ENCODE data around the gene DYRK4. TPM values are rescaled to one million over a fixed set of nuclear protein-coding genes. Genes with fewer than 3 reads are reported as not detected.

DYRK4 gene
- total and polyA plus RNA-seq, 2 of the 4 experiments (the other 2 are of a cell fraction): 44.6 to 71.6 TPM

DNA sequence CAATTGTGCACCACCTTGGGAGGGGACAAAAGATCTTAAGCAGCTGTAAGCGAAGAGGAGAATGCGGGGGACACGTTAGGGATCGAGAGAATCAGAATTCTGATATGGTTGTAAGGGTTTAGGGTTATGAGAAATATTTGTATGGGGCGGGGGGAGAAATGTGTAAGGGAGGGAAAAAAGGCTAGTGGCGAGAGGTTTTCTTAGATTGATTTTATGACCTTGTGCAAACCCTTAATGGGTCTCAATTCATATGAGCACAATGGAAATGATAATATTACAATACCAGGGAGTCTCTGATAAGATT is 87.3 kb downstream of the DYRK4 start:
- intact Hi-C loops (cut with micrococcal nuclease) (loop anchor here (2.0 to 5.0 kb wide), 2 partner anchors 45 to 112 kb away; partner anchors contain the start of gene RAD51AP1), dilution Hi-C loops (cut with HindIII; ENCODE audit: low sequenced_read_pairs, unreplicated experiment) (no loop called here), in situ Hi-C loops (cut with MboI; ENCODE audit: low sequenced_read_pairs) (no loop called here)
- peak overlapping the region; percentile 56 for H2AK9ac ChIP-seq (replicated peaks; ENCODE audit: low read depth, low read length, poor library complexity)
- H3K27ac ChIP-seq (ENCODE audit: insufficient read depth, low read length): peak overlapping the region; percentile 91
- CTCF ChIA-PET: no interaction called here
- WGBS, 2 experiments (ENCODE audit: extremely low coverage in 2 of 2, insufficient read length in 1 of 2): 0 to 100% methylated on average over 2 to 5 of the region's 6 CpGs
- H4K91ac ChIP-seq (ENCODE audit: insufficient read depth, low read depth, low read length): peak overlapping the region; percentile 78
- no peaks in the 10 kb centered on the region; the same call in 1 of the 2 replicates for H4K20me1 ChIP-seq (ENCODE audit: insufficient read depth, low read length)
- peak overlapping the region; percentile 98 for H3K56ac ChIP-seq (ENCODE audit: extremely low read depth, insufficient read depth, low read length)
- TF ChIP-seq RCOR1 (IDR thresholded peaks at IDR 0.05; ENCODE audit: insufficient replicate concordance, low read length) (no peak), FOS (IDR thresholded peaks at IDR 0.05; ENCODE audit: low read depth, low read length) (no peak), RAD21 (IDR thresholded peaks at IDR 0.05; ENCODE audit: low read length) (no peak), POLR2A (IDR thresholded peaks at IDR 0.05; ENCODE audit: low read depth, low read length) (no peak), NFE2L2 (IDR thresholded peaks at IDR 0.05; ENCODE audit: low read depth, low read length) (no peak), USF2 (IDR thresholded peaks at IDR 0.05; ENCODE audit: low read depth, low read length) (no peak), CTCF (conservative IDR thresholded peaks at IDR 0.05; ENCODE audit: low read depth, low read length) (no peak), CHD1 (IDR thresholded peaks at IDR 0.05; ENCODE audit: low read depth, low read length) (no peak), MAFK (IDR thresholded peaks at IDR 0.05; ENCODE audit: low read depth, low read length) (no peak), SMC3 (IDR thresholded peaks at IDR 0.05; ENCODE audit: low read depth, low read length) (no peak), MAZ (IDR thresholded peaks at IDR 0.05; ENCODE audit: borderline replicate concordance, low read depth, low read length) (no peak), CEBPB (IDR thresholded peaks at IDR 0.05; ENCODE audit: low read depth, low read length) (no peak), MXI1 (IDR thresholded peaks at IDR 0.05; ENCODE audit: borderline replicate concordance, low read depth, low read length) (no peak), RFX5 (IDR thresholded peaks at IDR 0.05; ENCODE audit: low read depth, low read length) (no peak), BHLHE40 (IDR thresholded peaks at IDR 0.05; ENCODE audit: low read depth, low read length) (no peak)
- TF ChIP-seq, protein P1, sequence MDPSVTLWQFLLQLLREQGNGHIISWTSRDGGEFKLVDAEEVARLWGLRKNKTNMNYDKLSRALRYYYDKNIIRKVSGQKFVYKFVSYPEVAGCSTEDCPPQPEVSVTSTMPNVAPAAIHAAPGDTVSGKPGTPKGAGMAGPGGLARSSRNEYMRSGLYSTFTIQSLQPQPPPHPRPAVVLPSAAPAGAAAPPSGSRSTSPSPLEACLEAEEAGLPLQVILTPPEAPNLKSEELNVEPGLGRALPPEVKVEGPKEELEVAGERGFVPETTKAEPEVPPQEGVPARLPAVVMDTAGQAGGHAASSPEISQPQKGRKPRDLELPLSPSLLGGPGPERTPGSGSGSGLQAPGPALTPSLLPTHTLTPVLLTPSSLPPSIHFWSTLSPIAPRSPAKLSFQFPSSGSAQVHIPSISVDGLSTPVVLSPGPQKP (IDR thresholded peaks at IDR 0.05; ENCODE audit: borderline replicate concordance, low read depth, low read length): no peak
- H3K23ac ChIP-seq (ENCODE audit: low read depth, low read length): peak overlapping the region; percentile 94
- no peaks in the 10 kb centered on the region; the same call in 1 of the 2 replicates for H3K9me1 ChIP-seq (ENCODE audit: insufficient read depth, low read length)
- peak overlapping the region; percentile 95 for H2AFZ ChIP-seq (replicated peaks; ENCODE audit: low read length, poor library complexity)
- peak overlapping the region; percentile 91 for H4K5ac ChIP-seq (ENCODE audit: low read depth, low read length)
- peak overlapping the region; percentile 63; the same call in 1 of the 2 replicates for H3K18ac ChIP-seq (ENCODE audit: low read depth, low read length)
- ATAC-seq (ENCODE audit: low read depth): no peak
- no peak overlapping the region for H2BK15ac ChIP-seq (ENCODE audit: low read depth, low read length)
- H3K14ac ChIP-seq (replicated peaks; ENCODE audit: low read depth, low read length): peak overlapping the region; percentile 94
- H3K9ac ChIP-seq (ENCODE audit: low read depth, low read length): peak overlapping the region; percentile 98
- H3K4ac ChIP-seq (ENCODE audit: low read depth, low read length): peak overlapping the region; percentile 86
- no peaks in the 10 kb centered on the region for H3K9me3 ChIP-seq (ENCODE audit: control insufficient read depth, insufficient read depth, low read length)
- H3K4me3 ChIP-seq (ENCODE audit: insufficient read depth, low read depth, low read length): peak overlapping the region; percentile 93
- peak overlapping the region; percentile 90 for H3K4me2 ChIP-seq (ENCODE audit: low read depth, low read length)
- no peak overlapping the region for H2AK5ac ChIP-seq (ENCODE audit: low read depth, low read length)
- peak overlapping the region; percentile 47 for H2BK5ac ChIP-seq (ENCODE audit: low read depth, low read length, poor library complexity, severe bottlenecking)
- peaks cover 5 to 33% of the 10 kb centered on the region in 2 experiments; a peak in 2 of 4 replicates for H3K79me1 ChIP-seq (ENCODE audit: low read depth in 1 of 2, low read length in 2 of 2)
- DNase-seq: no peak
- no peaks in the 10 kb centered on the region for H3K27me3 ChIP-seq (ENCODE audit: control insufficient read depth, insufficient read depth, low read length)
- peak overlapping the region; percentile 83 to 96 for H4K8ac ChIP-seq (ENCODE audit: low read depth in 2 of 2, low read length in 2 of 2)
- no peaks in the 10 kb centered on the region for H3K4me1 ChIP-seq (ENCODE audit: control insufficient read depth, insufficient read depth, low read length)
- H3K36me3 ChIP-seq (ENCODE audit: control insufficient read depth, insufficient read depth, low read length): peaks cover 2% of the 10 kb centered on the region
- H2BK120ac ChIP-seq (ENCODE audit: low read depth, low read length): peak overlapping the region; percentile 90
- no peak overlapping the region for H2BK20ac ChIP-seq (ENCODE audit: low read depth, low read length)
- POLR2A ChIA-PET (ENCODE audit: unreplicated experiment): no interaction called here
- BruUV-seq (replicated peaks): no TSS peak

Measured in IMR-90 (cell line).